IPS-NIHi7 (cell line): ENCODE measurements around the gene SAXO2.
"Not testable (repeated sequence)": the region's sequence is repeated elsewhere in the genome, so short reads cannot be mapped to it uniquely, and the experiment has no call there.

ENCODE experiments used
- DNase-seq: peaks from one replicate; pipeline ENCODE4 v3.0.0; 2012; ENCODE audit warnings: mixed read lengths; ENCODE audit errors: extremely low spot score

The SAXO2 gene

GRCh38 chr15:82286475-82286874 is 23.9 kb downstream of the SAXO2 start:
- DNase-seq, result not testable (repeated sequence)

- not testable (repeated sequence) for DNase-seq
These were observed 25.6 kb downstream of the SAXO2 start for GRCh38 chr15:82288202-82288601.

- DNase-seq, result no peak
These were observed 29.7 kb downstream of the SAXO2 start for GRCh38 chr15:82292271-82292670.

GRCh38 chr15:82294061-82294690 is 31.6 kb downstream of the SAXO2 start:
- no peak for DNase-seq

GRCh38 chr15:82297546-82297945 is 34.9 kb downstream of the SAXO2 start:
- peak; percentile 5 for DNase-seq

GRCh38 chr15:82298032-82298431 is 35.4 kb downstream of the SAXO2 start:
- DNase-seq, result no peak

- peak; percentile 6 for DNase-seq
These were observed 35.9 kb downstream of the SAXO2 start for GRCh38 chr15:82298520-82298919.

GRCh38 chr15:82299511-82299914 is 36.9 kb downstream of the SAXO2 start:
- not testable (repeated sequence) for DNase-seq

GRCh38 chr15:82300326-82300725 is 37.7 kb downstream of the SAXO2 start:
- not testable (repeated sequence) for DNase-seq

- no peak for DNase-seq
These were observed 38.3 kb downstream of the SAXO2 start for GRCh38 chr15:82300883-82301282.

GRCh38 chr15:82301296-82302016 is 38.8 kb downstream of the SAXO2 start:
- no peak for DNase-seq

GRCh38 chr15:82303956-82304777 is 41.5 kb downstream of the SAXO2 start:
- DNase-seq, result peak; percentile 5

- DNase-seq, result peak; percentile 11
These were observed 42.1 kb downstream of the SAXO2 start for GRCh38 chr15:82304778-82305090.

GRCh38 chr15:82305621-82306048 is 43.0 kb downstream of the SAXO2 start:
- DNase-seq, result no peak

- DNase-seq, result peak; percentile 16
These were observed 44.4 kb downstream of the SAXO2 start for GRCh38 chr15:82306791-82307713.

- DNase-seq, result no peak
These were observed 45.1 kb downstream of the SAXO2 start for GRCh38 chr15:82307714-82308081.

GRCh38 chr15:82309802-82310201 is 47.2 kb downstream of the SAXO2 start:
- no peak for DNase-seq

GRCh38 chr15:82311321-82311720 is 48.7 kb downstream of the SAXO2 start:
- DNase-seq, result not testable (repeated sequence)

- DNase-seq, result peak; percentile 15
These were observed 50.1 kb downstream of the SAXO2 start for GRCh38 chr15:82312586-82313349.

- no peak for DNase-seq
These were observed 50.8 kb downstream of the SAXO2 start for GRCh38 chr15:82313446-82313845.
